ENCODE measurements around the gene CD200R1L. TPM values are rescaled to one million over a fixed set of nuclear protein-coding genes. Genes with fewer than 3 reads are reported as not detected.

The CD200R1L gene
- total RNA-seq, 1 donor from 2014 or later, result not detected

DNA sequence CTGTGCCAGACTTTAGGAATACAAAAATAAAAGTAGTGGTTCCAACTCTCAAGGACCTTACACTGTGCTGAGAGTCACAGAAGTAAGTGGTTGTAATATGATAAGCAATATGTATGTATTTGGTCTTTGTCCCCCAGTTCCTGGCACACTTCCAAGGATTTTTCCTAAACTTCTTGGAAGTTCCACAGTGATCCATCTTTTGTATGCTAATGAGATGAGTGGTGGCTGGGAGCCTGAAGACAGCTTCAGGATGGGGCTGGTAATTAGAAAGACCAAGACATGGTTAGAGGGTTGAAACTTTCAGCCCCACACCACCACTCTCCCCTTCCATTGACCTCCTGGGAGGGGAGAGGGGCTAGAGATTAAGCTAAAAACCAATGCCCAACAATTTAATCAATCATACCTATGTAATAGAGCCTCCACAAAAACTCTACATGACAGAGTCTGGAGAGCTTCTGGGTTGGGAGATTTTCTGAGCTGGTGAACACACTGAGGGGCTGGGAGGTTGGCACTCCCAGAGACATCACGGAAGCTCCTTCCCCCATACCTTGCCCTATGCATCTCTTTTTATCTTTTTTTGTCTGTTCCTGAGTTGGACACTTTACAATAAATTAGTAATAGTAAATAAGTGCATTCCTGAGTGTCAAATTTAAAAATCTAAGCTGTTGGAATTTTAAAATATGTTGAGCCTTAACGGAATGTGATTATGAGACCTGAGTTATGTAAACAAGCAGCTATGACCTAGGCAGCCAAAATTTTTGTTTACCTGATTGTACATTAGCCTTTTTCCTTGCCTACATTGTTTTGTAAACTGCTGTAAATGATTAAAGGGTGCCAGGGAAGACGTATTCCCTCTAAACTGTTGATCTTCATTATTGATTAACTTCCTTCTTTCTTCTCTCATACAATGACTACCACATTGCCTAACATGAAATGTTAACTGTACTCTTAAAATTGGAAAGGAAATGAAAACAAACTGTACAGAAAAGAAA is 24.3 kb downstream of the CD200R1L start:
- no peak for DNase-seq (ENCODE audit: low read depth, low spot score)

DNA sequence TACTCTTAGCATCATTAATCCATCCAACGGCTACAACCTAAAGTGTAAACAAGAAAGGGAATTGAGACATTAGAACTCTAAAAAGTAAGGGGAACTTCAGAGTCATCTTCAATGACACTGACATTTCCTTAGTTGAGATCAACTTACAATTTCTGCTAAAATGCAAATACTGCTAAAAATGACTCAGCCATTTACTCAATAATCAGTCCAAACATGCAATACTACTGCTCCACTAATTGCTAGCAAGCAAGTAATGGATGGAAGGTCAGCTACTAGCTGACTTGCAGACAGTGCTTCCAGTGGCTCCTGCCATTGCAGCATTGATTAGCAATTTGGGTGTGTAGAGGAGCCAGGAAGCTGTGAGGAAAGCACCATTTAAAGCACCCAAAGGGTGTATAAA is 28.4 kb downstream of the CD200R1L start:
- DNase-seq (ENCODE audit: low read depth, low spot score), result no peak

DNA sequence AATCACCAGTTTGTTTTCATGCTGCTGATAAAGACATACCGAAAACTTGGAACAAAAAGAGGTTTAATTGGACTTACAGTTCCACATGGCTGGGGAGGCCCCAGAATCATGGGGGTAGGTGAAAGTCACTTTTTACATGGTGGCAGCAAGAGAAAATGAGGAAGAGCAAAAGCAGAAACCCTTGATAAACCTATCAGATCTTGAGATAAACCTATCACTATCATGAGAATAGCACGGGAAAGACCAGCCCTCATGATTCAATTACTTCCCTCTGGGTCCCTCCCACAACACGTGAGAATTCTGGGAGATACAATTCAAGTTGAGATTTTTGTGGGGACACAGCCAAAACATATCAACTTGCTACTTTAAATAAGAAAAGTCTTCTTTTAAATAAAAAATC is 28.9 kb downstream of the CD200R1L start:
- no peak for DNase-seq (ENCODE audit: low read depth, low spot score)

DNA sequence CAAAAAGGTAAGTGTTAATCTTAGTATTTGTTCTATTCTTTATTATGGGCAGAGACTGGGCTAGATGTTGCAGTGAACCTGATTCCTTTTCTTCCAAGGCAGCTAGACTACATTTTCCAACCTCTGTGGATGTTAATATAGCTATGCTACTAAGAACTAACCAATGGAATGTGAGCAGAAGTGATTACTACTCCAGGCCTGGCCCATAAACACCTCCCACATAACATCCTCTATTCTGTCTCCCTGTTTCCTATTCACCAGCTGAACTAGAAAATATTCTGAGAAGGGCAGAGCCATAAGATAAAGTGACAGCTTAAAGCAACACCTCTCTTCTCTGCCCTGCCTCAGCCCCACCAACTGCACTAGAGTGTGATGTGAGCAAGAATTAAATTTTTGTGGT is 29.4 kb downstream of the CD200R1L start:
- DNase-seq (ENCODE audit: low read depth, low spot score), result no peak

GRCh38 chr3:112815981-112816380 is 30.7 kb downstream of the CD200R1L start:
- no peak for DNase-seq (ENCODE audit: low read depth, low spot score)

DNA sequence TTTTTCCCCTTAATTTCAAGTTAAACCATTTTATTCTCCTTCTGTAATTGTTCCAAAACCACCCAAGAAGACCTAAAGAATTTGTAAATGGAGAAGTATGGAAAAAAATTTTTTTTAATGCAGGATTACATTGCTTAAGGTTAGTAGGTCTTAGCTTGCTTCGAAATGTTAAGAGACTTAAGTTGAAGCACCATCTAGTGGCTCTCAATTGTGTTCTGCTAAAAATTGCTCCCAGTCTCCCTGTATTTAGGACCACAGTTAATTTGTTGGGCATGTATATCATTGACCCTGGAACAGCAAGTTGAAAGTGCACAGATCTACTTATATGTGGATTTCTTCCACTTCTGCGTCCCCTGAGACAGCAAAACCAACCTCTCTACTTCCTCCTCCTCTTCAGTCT is 32.4 kb downstream of the CD200R1L start:
- peak; percentile 24 for DNase-seq (ENCODE audit: low read depth, low spot score)

DNA sequence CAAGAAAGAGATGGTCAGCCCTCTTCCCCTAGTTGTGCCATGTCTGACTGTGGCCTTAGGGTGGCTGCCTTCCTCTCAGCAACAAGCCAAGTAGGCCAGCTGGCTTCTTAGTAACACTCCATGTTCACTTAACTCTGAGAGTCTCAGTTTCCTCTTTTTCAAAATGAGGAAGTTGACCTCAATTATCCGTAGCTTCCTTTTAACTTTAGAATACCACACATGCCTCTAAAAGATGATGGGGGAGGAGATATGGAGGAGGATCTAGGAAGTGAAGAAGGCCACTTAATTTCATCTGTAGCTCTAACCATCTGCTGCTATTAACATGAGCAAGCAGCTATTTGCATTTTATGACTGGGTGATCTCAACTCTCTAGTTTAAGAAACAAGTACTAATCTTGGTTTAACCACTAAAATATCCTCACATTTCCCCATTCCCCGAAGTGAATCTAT is 32.9 kb downstream of the CD200R1L start:
- no peak for DNase-seq (ENCODE audit: low read depth, low spot score)

DNA sequence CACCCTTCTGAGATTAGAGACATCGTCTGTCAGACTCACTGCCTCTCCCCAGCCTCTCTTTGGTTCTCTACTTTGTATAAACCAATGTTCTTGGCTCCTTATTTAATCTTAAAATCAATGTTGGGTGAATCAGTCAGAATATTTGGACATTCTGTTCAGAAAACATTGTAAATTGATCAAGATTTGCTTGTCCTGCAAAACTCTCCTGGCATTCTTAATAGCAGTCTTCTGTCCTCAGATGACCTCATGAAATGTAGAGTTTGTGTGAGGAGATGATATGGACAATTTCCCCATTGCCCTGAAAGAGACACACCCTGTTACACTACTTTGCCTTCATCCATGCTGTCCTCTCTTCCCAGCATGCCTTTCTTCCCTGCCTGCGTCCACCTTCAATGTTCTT is 33.6 kb downstream of the CD200R1L start:
- DNase-seq (ENCODE audit: low read depth, low spot score), result no peak

GRCh38 chr3:112811917-112812660 is 34.6 kb downstream of the CD200R1L start:
- no peak for DNase-seq (ENCODE audit: low read depth, low spot score)

DNA sequence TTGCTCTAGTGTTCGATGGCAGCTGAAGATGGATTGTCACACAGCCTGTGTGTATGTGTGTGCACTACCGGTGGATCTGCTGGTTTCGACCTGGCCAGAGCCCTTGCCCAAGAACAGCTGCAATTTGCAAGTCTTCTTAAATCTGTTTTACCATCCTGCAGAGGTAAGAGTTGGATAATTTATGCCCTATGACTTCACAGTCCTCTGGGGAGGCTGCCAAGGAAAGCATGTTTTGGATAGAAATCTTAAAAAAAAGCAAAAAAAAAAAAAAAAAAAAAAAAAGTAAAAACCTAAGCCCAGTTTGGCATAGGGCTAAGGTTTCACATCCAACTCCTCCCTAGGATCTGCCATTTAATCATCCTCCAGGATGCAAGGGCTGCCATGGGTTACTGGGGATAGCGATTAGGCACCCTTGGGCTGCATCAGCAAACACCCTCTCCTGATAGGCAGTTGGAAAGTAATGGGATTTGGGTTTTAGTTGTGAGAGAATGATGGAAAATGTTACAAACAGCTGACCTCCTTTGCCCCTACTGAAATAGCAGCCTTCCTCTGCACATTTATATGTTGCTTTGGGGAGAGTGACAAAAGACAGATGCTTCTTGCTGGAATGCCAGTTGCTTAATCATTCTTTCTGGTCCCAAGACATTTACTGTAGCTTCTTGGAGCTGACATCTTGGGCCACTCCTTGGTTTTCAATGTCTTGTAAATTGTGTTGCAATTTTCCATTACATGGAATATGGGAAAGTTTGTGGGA is 35.4 kb downstream of the CD200R1L start:
- DNase-seq (ENCODE audit: low read depth, low spot score), result no peak

- no peak for DNase-seq (ENCODE audit: low read depth, low spot score)
Observed at GRCh38 chr3:112810561-112810960, 36.1 kb downstream of the CD200R1L start.

- no peak for DNase-seq (ENCODE audit: low read depth, low spot score)
Observed at GRCh38 chr3:112808136-112808535, 38.5 kb downstream of the CD200R1L start.

- DNase-seq (ENCODE audit: low read depth, low spot score), result no peak
Observed at GRCh38 chr3:112807685-112808084, 39.0 kb downstream of the CD200R1L start.

- no peak for DNase-seq (ENCODE audit: low read depth, low spot score)
Observed at GRCh38 chr3:112806903-112807302, 39.8 kb downstream of the CD200R1L start.

DNA sequence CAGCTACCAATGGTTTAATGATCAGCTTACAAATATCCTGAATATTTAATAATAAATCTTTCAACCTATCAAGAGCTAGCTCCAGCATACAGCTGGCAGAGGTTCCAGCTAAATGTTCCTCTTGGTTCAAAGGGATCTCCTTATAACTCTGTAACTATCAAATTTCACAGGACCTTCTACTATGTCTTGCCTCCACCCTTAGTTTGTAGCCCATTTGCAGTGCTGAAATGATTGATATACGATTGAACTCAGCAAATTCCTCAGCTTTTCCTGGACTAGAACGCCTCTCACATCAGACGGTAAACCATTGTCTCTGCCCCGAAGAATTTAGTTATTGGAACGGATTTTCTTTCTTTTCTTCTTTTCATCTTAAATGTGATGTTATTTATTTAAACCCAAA is 41.5 kb downstream of the CD200R1L start:
- DNase-seq (ENCODE audit: low read depth, low spot score), result no peak

DNA sequence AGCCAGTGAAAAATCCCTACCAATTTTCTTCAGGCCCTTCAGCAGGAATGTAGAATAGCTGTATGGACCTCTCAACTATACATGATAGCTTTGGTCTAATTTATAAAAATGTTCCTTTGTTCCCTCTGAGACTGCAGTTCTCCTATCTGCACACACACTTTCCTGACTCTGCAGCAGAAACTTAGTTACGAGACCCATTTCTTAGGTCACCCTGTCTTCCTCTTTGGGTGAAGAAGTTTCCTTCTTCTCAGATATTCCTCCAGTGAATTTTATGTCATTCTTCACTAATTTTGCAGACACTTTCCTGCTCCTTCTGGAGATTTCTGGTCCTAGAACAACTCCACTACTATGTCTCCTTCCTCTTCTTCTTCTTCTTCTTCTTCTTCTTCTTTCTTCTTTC is 42.6 kb downstream of the CD200R1L start:
- no peak for DNase-seq (ENCODE audit: low read depth, low spot score)

- no peak for DNase-seq (ENCODE audit: low read depth, low spot score)
Observed at GRCh38 chr3:112803467-112803866, 43.2 kb downstream of the CD200R1L start.

DNA sequence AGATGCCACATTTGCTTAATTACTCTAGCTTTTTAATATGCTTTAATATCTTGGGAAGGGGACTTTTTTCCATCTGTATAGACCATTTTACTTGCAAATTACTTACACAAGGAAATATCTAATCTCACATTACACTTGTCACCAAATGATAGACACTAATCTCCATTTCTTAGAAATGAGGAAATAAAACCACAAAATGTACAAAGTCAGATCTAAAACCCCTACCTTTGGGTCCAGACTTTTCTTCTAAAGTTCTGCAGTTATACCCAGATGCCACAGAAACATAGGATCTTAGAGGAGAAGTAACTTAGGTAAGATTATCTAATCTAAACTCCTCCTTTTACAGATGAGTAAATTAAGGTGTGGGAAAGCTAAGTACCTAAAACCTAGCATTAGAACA is 44.3 kb downstream of the CD200R1L start:
- no peak for DNase-seq (ENCODE audit: low read depth, low spot score)

- no peak for DNase-seq (ENCODE audit: low read depth, low spot score)
Observed at GRCh38 chr3:112799946-112800345, 46.7 kb downstream of the CD200R1L start.

DNA sequence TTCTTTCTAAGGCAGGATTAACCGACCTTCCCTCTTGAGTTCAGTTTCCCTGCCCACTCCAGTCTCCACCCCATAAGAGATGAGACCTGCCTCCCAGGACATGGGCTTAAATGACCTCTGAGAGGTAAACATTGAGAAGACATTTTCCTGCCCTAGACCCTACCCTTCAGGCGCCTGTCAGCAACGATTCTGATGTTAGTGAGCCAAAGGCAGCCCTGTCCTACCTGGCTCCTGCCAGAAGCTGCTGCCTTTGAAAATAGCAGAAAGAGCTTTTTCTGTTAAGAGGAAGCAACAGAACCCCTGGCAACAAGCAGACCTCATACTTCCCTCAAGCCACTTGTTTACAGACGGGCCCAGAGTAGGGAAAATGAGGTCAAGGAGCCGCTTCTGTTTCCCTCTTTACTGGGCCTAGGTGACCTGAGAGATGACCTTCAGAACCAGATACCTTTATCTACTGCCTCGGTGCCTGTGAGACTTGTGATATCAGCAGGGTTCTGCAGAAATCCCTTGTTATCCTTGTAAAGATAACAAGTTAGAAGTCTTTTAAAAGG is 52.0 kb downstream of the CD200R1L start:
- peak; percentile 19 for DNase-seq (ENCODE audit: low read depth, low spot score)

- DNase-seq (ENCODE audit: low read depth, low spot score), result no peak
Observed at GRCh38 chr3:112793326-112794081, 53.2 kb downstream of the CD200R1L start.

All from pulmonary artery endothelial cell (primary cell).